Gastrocnemius medialis (tissue), 4 donors: ENCODE data around the gene SLC5A6. TPM values are rescaled to one million over a fixed set of nuclear protein-coding genes. Genes with fewer than 3 reads are reported as not detected.

Source experiments
- ATAC-seq, 2 donors: fragments of 150-250 bp; one replicate each; pipeline ENCODE4 v1.9.1; 2016
- DNase-seq, 2 donors: peaks; one replicate each; pipeline ENCODE4 v3.0.0-alpha.2; 2019
- H3K27ac ChIP-seq, 4 donors: fragments of 200-600 bp; sonication (generic); 1 replicate in 1 of 4; 2 replicates in 3 of 4; pipeline ENCODE4 v1.5.1; 2016 to 2018; ENCODE audit warnings: mild to moderate bottlenecking in 2 of 4, moderate library complexity in 1 of 4
- H3K27me3 ChIP-seq, 3 donors: fragments of 200-600 bp; sonication (generic) in 2 of 3; 1 replicate in 1 of 3; 2 replicates in 2 of 3; pipeline versions ENCODE4 v1.5.1 to v1.6.0; 2016 to 2019; ENCODE audit warnings: mild to moderate bottlenecking in 1 of 3, moderate library complexity in 1 of 3
- H3K36me3 ChIP-seq, 2 donors: fragments of 200-600 bp; sonication (generic) in 1 of 2; one replicate each; pipeline ENCODE4 v1.5.1; 2017 to 2018
- H3K4me1 ChIP-seq, 2 donors: fragments of 200-600 bp; sonication (generic) in 1 of 2; one replicate each; pipeline ENCODE4 v1.5.1; 2016 to 2017; ENCODE audit warnings: mild to moderate bottlenecking in 2 of 2
- H3K4me3 ChIP-seq, 4 donors: fragments of 200-600 bp; sonication (generic) in 3 of 4; 1 replicate in 1 of 4; 2 replicates in 3 of 4; pipeline ENCODE4 v1.5.1; 2016 to 2019; ENCODE audit warnings: mild to moderate bottlenecking in 2 of 4
- H3K9me3 ChIP-seq, 3 donors: fragments of 200-600 bp; sonication (generic) in 2 of 3; 1 replicate in 1 of 3; 2 replicates in 2 of 3; pipeline ENCODE4 v1.5.1; 2016 to 2019
- CTCF ChIP-seq, 5 experiments: fragments of 450-650 bp in 3 of 5; fragments of 200-600 bp in 2 of 5; sonication (generic) in 2 of 5; IDR thresholded peaks in 4 of 5; conservative IDR thresholded peaks in 1 of 5; 1 replicate in 4 of 5; 2 replicates in 1 of 5; pipeline ENCODE4 v1.5.1; 2016 to 2019; ENCODE audit warnings: antibody characterized with exemption in 5 of 5, mild to moderate bottlenecking in 3 of 5, moderate library complexity in 3 of 5
- POLR2A ChIP-seq, 2 donors: fragments of 450-650 bp; IDR thresholded peaks; one replicate each; pipeline ENCODE4 v1.6.1; 2017; ENCODE audit warnings: antibody characterized with exemption in 2 of 2, mild to moderate bottlenecking in 2 of 2, moderate library complexity in 2 of 2
- in situ Hi-C, 4 donors: fragments of 200-750 bp; cut with MboI; loops; one replicate each; pipeline versions ENCODE4 v1.15.0 to v1.8.0; 2017; ENCODE audit warnings: low sequenced_read_pairs in 4 of 4
- intact Hi-C: fragments of 100-400 bp; cut with DNase I; formaldehyde crosslinking; loops from one replicate; pipeline ENCODE4 v1.15.1; 2023; ENCODE audit warnings: low total_unique reads
- total RNA-seq, 4 donors: library from RNA; depleted of rRNA; stranded (reverse); fragments of >200 nt; gene quantifications; one replicate each; pipeline versions ENCODE4 v1.1.0 to v1.2.3, GENCODE V29; 2016

The SLC5A6 gene
- total RNA-seq, 4 donors from 2014 or later: 19.0 to 46.5 (median 32.5) TPM

DNA sequence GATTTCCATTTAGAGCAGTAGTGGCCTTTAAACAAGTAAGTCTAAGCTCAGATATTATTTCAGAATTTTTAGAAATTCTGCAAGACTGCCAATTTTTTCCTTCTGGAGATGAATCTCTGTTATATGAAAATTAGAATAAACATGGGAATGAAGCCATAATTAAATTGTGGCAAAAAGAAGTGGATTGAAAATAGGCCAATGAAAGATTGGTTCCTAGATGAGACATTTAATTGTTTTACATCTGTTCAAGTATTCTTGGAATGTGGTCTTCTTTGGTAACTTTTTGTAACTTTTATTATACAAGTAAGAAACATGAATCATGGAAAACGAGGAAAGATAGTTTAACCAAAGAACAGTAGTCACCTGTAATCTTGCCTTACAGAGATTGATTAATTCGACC lies 15.4 kb upstream of the SLC5A6 start:
- intact Hi-C loops (no loop called here), in situ Hi-C loops (no loop called here)
- no peak overlapping the region for H3K4me3 ChIP-seq
- no peaks in the 10 kb centered on the region for H3K4me1 ChIP-seq
- peaks cover 0 to 92% of the 10 kb centered on the region in 2 donors for H3K36me3 ChIP-seq
- no peak for ATAC-seq
- H3K9me3 ChIP-seq: no peaks in the 10 kb centered on the region
- TF ChIP-seq POLR2A (IDR thresholded peaks at IDR 0.05): no peak
- no peak for TF ChIP-seq CTCF (IDR thresholded peaks at IDR 0.05 in 4 of 5, conservative IDR thresholded peaks at IDR 0.05 in 1 of 5)
- H3K27me3 ChIP-seq: no peaks in the 10 kb centered on the region
- no peak for DNase-seq
- H3K27ac ChIP-seq: no peak overlapping the region

DNA sequence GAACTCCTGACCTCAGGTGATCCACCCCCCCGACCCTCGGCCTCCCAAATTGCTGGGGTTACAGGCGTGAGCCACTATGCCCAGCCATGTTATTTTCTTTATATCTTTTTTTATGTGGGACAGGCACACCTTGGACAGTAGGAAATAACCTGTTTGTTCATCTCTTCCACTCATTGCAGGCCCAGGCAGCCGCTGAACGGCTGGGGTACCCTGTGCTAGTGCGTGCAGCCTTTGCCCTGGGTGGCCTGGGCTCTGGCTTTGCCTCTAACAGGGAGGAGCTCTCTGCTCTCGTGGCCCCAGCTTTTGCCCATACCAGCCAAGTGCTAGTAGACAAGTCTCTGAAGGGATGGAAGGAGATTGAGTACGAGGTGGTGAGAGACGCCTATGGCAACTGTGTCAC lies 13.5 kb upstream of the SLC5A6 start:
- Histone ChIP-seq H3K27ac (no peak overlapping the region), H3K27me3 (no peaks in the 10 kb centered on the region), H3K4me1 (no peaks in the 10 kb centered on the region), H3K4me3 (no peak overlapping the region), H3K9me3 (no peaks in the 10 kb centered on the region), H3K36me3 (peaks cover 0 to 89% of the 10 kb centered on the region in 2 donors)
- ATAC-seq (no peak), DNase-seq (no peak)
- no peak for TF ChIP-seq CTCF (IDR thresholded peaks at IDR 0.05 in 4 of 5, conservative IDR thresholded peaks at IDR 0.05 in 1 of 5)
- no peak for TF ChIP-seq POLR2A (IDR thresholded peaks at IDR 0.05)
- in situ Hi-C loops: no loop called here
- intact Hi-C loops: no loop called here

- Histone ChIP-seq H3K27ac (no peak overlapping the region), H3K9me3 (no peaks in the 10 kb centered on the region), H3K4me1 (no peaks in the 10 kb centered on the region), H3K4me3 (no peak overlapping the region), H3K27me3 (no peaks in the 10 kb centered on the region), H3K36me3 (peaks cover 0 to 84% of the 10 kb centered on the region in 2 donors)
- intact Hi-C loops: no loop called here
- in situ Hi-C loops: loop anchor here in 1 of 4 donors (25.0 kb wide), 1 partner anchor 261 kb away; the partner anchor contains the start of gene MAPRE3
- DNase-seq (no peak), ATAC-seq (no peak)
- TF ChIP-seq POLR2A (IDR thresholded peaks at IDR 0.05) (no peak), CTCF (IDR thresholded peaks at IDR 0.05 in 4 of 5, conservative IDR thresholded peaks at IDR 0.05 in 1 of 5) (no peak)
These were observed 11.3 kb upstream of the SLC5A6 start for GRCh38 chr2:27223416-27223815.

DNA sequence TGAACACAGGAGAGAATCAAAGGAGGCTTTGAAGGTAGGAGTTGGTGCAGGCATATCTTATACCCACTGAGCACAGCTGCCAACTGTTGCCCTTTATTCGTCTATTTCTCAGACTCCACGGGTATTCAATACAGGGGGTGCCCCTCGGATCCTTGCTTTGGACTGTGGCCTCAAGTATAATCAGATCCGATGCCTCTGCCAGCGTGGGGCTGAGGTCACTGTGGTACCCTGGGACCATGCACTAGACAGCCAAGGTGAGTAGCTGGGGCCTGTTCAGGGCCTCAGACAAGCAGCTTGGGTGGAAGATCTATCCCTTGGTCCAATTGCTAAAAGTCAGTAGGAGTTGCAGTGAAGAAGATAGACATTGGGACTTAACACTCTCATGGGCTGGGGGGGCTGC lies 10.3 kb upstream of the SLC5A6 start:
- Histone ChIP-seq H3K4me3 (no peak overlapping the region), H3K9me3 (no peaks in the 10 kb centered on the region), H3K36me3 (peaks cover 0 to 78% of the 10 kb centered on the region in 2 donors), H3K27me3 (no peaks in the 10 kb centered on the region), H3K4me1 (peaks cover 0 to 7% of the 10 kb centered on the region in 2 donors), H3K27ac (no peak overlapping the region)
- intact Hi-C loops (no loop called here), in situ Hi-C loops (loop anchor here in 1 of 4 donors (25.0 kb wide), 1 partner anchor 260 kb away; the partner anchor contains the start of gene MAPRE3)
- DNase-seq: no peak
- TF ChIP-seq POLR2A (IDR thresholded peaks at IDR 0.05) (no peak), CTCF (IDR thresholded peaks at IDR 0.05 in 4 of 5, conservative IDR thresholded peaks at IDR 0.05 in 1 of 5) (no peak)
- no peak for ATAC-seq

DNA sequence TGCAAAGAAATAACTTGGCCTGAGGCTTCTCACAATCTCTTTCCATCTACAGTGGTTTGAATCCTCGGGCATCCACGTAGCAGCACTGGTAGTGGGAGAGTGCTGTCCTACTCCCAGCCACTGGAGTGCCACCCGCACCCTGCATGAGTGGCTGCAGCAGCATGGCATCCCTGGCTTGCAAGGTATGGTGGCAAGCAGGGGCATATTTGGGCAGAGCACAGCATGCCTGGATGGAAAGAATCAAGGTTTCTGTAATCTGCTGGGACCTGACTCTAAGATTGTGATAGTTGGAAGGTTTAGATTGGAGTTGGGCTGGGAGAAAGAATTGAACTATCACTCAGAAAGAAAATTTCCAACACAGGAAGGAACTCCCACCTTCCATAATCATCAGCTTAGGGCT lies 9.1 kb upstream of the SLC5A6 start:
- intact Hi-C loops (no loop called here), in situ Hi-C loops (loop anchor here in 1 of 4 donors (25.0 kb wide), 1 partner anchor 259 kb away; the partner anchor contains the start of gene MAPRE3)
- TF ChIP-seq POLR2A (IDR thresholded peaks at IDR 0.05) (no peak), CTCF (IDR thresholded peaks at IDR 0.05 in 4 of 5, conservative IDR thresholded peaks at IDR 0.05 in 1 of 5) (no peak)
- no peak for ATAC-seq
- Histone ChIP-seq H3K4me3 (no peak overlapping the region), H3K27me3 (no peaks in the 10 kb centered on the region), H3K9me3 (no peaks in the 10 kb centered on the region), H3K4me1 (peaks cover 3 to 8% of the 10 kb centered on the region in 2 donors), H3K36me3 (peaks cover 0 to 65% of the 10 kb centered on the region in 2 donors), H3K27ac (no peak overlapping the region)
- DNase-seq: no peak
